HCT116 (cell line): ENCODE results near the gene FBXL19. TPM values are rescaled to one million over a fixed set of nuclear protein-coding genes. Genes with fewer than 3 reads are reported as not detected.

ENCODE experiments used
- ATAC-seq: fragments of 200-7000 bp; cut with Tn5 transposase; 2 replicates; pipeline ENCODE4 v1.9.1; 2020; ENCODE audit warnings: mild to moderate bottlenecking, moderate library complexity
- BruUV-seq: library from RNA; stranded (reverse); fragments of 400-500 nt; replicated peaks from 2 replicates; lab custom pipeline; 2021; lab: Mats Ljungman, UMichigan
- CTCF ChIA-PET: fragments of 300-600 bp; sonication (Branson Sonifier 250); formaldehyde crosslinking; loops from one replicate; lab custom pipeline; 2021; ENCODE audit warnings: antibody characterized with exemption; lab: Charles Lee
- POLR2A ChIA-PET: fragments of 300-600, 350-600 bp; sonication (Branson Sonifier 250); formaldehyde crosslinking; loops from one replicate; lab custom pipeline; 2021; ENCODE audit warnings: antibody characterized with exemption; lab: Charles Lee
- RAD21 ChIA-PET, 2 experiments: fragments of 300-600 bp; sonication (Branson Sonifier 250); formaldehyde crosslinking; loops; one replicate each; lab custom pipeline; 2023; ENCODE audit warnings: low total read pairs in 2 of 2; ENCODE audit not compliant: uncharacterized antibody in 2 of 2, unreplicated experiment in 2 of 2, low non-redundant PET in 1 of 2; lab: Charles Lee
- DNase-seq: peaks from one replicate; pipeline ENCODE4 v3.0.0-alpha.2; 2010; ENCODE audit warnings: low read depth, low spot score
- H2AFZ ChIP-seq: fragments of 200-600 bp; shearing (Covaris generic), sonication (generic); 2 replicates; pipeline ENCODE4 v1.6.1; 2017; ENCODE audit warnings: low read depth, mixed run types, mixed read lengths, antibody characterized with exemption, low read length; ENCODE audit not compliant: poor library complexity, severe bottlenecking
- H3K27ac ChIP-seq: 2 replicates; pipeline ENCODE4 v1.5.1; 2012; ENCODE audit warnings: low read depth, low read length
- H3K27me3 ChIP-seq: fragments of 200-600 bp; sonication (generic); 2 replicates; pipeline ENCODE4 v1.6.1; 2016; ENCODE audit warnings: mixed run types, low read length, mixed read lengths; ENCODE audit not compliant: insufficient read depth
- H3K36me3 ChIP-seq, 2 experiments: fragments of 200-500 bp in 1 of 2; fragments of 200-600 bp in 1 of 2; sonication (Bioruptor generic) in 1 of 2; sonication (generic) in 1 of 2; 2 replicates each; pipeline versions ENCODE4 v1.5.1 to v1.6.1; 2014 to 2016; ENCODE audit warnings: low read length in 2 of 2, inconsistent platforms in 1 of 2, mixed read lengths in 1 of 2, mixed run types in 1 of 2; ENCODE audit not compliant: insufficient read depth in 2 of 2, control insufficient read depth in 1 of 2
- H3K4me1 ChIP-seq, 2 experiments: fragments of 200-600 bp in 1 of 2; sonication (generic) in 1 of 2; 2 replicates each; pipeline versions ENCODE4 v1.5.1 to v1.6.1; 2012 to 2017; ENCODE audit warnings: low read length in 2 of 2, inconsistent platforms in 1 of 2, mild to moderate bottlenecking in 1 of 2, mixed read lengths in 1 of 2, mixed run types in 1 of 2, moderate library complexity in 1 of 2; ENCODE audit not compliant: insufficient read depth in 2 of 2, control insufficient read depth in 1 of 2
- H3K4me2 ChIP-seq: fragments of 200-600 bp; sonication (generic); 2 replicates; pipeline ENCODE4 v1.6.1; 2017; ENCODE audit warnings: mixed run types, low read length, mixed read lengths
- H3K4me3 ChIP-seq, 2 experiments: fragments of 200-600 bp in 1 of 2; sonication (generic) in 1 of 2; replicated peaks in 1 of 2; 2 replicates each; pipeline ENCODE4 v1.5.1; 2011 to 2016; ENCODE audit warnings: low read length in 2 of 2, control low read depth in 1 of 2, low read depth in 1 of 2, mild to moderate bottlenecking in 1 of 2, mixed read lengths in 1 of 2, mixed run types in 1 of 2
- H3K79me2 ChIP-seq: fragments of 200-600 bp; sonication (generic); 2 replicates; pipeline ENCODE4 v1.6.1; 2017; ENCODE audit warnings: mild to moderate bottlenecking, mixed run types, low read length, moderate library complexity, mixed read lengths; ENCODE audit not compliant: insufficient read depth
- H3K9ac ChIP-seq: fragments of 200-600 bp; sonication (generic); 2 replicates; pipeline ENCODE4 v1.6.1; 2016; ENCODE audit warnings: low read length, mixed read lengths
- H3K9me2 ChIP-seq: fragments of 200-600 bp; sonication (generic), shearing (Covaris generic); 2 replicates; pipeline ENCODE4 v1.6.1; 2017; ENCODE audit warnings: mixed run types, mild to moderate bottlenecking, moderate library complexity; ENCODE audit not compliant: insufficient read depth
- H3K9me3 ChIP-seq, 2 experiments: fragments of 200-500 bp in 1 of 2; fragments of 200-600 bp in 1 of 2; sonication (Bioruptor generic) in 1 of 2; sonication (generic) in 1 of 2; 2 replicates each; pipeline ENCODE4 v1.6.1; 2014 to 2017; ENCODE audit warnings: low read length in 2 of 2, mixed read lengths in 2 of 2, inconsistent platforms in 1 of 2, low read depth in 1 of 2, mild to moderate bottlenecking in 1 of 2, mixed run types in 1 of 2, moderate library complexity in 1 of 2; ENCODE audit not compliant: control insufficient read depth in 1 of 2, insufficient read depth in 1 of 2
- H4K20me1 ChIP-seq: fragments of 200-600 bp; sonication (generic), shearing (Covaris generic); 2 replicates; pipeline ENCODE4 v1.6.1; 2017; ENCODE audit warnings: mixed run types, mild to moderate bottlenecking, moderate library complexity; ENCODE audit not compliant: insufficient read depth
- EGR1 ChIP-seq: IDR thresholded peaks from 2 replicates; pipeline ENCODE4 v1.6.1; 2012; ENCODE audit warnings: low read depth
- EZH2 ChIP-seq: fragments of 200-600 bp; sonication (generic); IDR thresholded peaks from 2 replicates; pipeline ENCODE4 v1.6.1; 2017; ENCODE audit warnings: antibody characterized with exemption, mixed run types
- FOSL1 ChIP-seq: IDR thresholded peaks from 2 replicates; pipeline ENCODE4 v1.6.1; 2012; ENCODE audit warnings: low read depth
- POLR2AphosphoS5 ChIP-seq: IDR thresholded peaks from 2 replicates; pipeline ENCODE4 v1.6.1; 2011; ENCODE audit warnings: mild to moderate bottlenecking, low read depth, low read length, moderate library complexity
- RAD21 ChIP-seq: IDR thresholded peaks from 2 replicates; pipeline ENCODE4 v1.6.1; 2012; ENCODE audit warnings: low read depth, mild to moderate bottlenecking
- SIN3A ChIP-seq: IDR thresholded peaks from 2 replicates; pipeline ENCODE4 v1.6.1; 2012; ENCODE audit warnings: low read depth
- SP1 ChIP-seq: IDR thresholded peaks from 2 replicates; pipeline ENCODE4 v1.6.1; 2012; ENCODE audit warnings: low read depth
- ZFX ChIP-seq: fragments of 450-650 bp; IDR thresholded peaks from 2 replicates; pipeline ENCODE4 v1.6.1; 2017
- ZNF274 ChIP-seq: fragments of 200-500 bp; sonication (Bioruptor generic); IDR thresholded peaks from 2 replicates; pipeline ENCODE4 v1.6.1; 2014; ENCODE audit warnings: mild to moderate bottlenecking, low read depth, low read length, inconsistent platforms
- intact Hi-C: fragments of 100-400 bp; cut with micrococcal nuclease; formaldehyde crosslinking; loops from 2 replicates; pipeline ENCODE4 v1.10.0; 2022
- total RNA-seq: library from RNA; stranded (reverse); gene quantifications from one replicate; pipeline ENCODE4 v1.2.1, GENCODE V29; 2021; ENCODE audit not compliant: unreplicated experiment
- TF ChIP-seq, protein P1 (sequence below): IDR thresholded peaks from 2 replicates; pipeline ENCODE4 v1.6.1; 2012
- TF ChIP-seq, protein P2 (sequence below): IDR thresholded peaks from 2 replicates; pipeline ENCODE4 v1.6.1; 2011; ENCODE audit warnings: mild to moderate bottlenecking, low read length, moderate library complexity; ENCODE audit not compliant: insufficient replicate concordance; ENCODE audit errors: extremely low read depth
- TF ChIP-seq, protein P3 (sequence below): IDR thresholded peaks from 2 replicates; pipeline ENCODE4 v1.6.1; 2012

The FBXL19 gene
- total RNA-seq, 1 experiment from 2014 or later, result 45.2 TPM

DNA sequence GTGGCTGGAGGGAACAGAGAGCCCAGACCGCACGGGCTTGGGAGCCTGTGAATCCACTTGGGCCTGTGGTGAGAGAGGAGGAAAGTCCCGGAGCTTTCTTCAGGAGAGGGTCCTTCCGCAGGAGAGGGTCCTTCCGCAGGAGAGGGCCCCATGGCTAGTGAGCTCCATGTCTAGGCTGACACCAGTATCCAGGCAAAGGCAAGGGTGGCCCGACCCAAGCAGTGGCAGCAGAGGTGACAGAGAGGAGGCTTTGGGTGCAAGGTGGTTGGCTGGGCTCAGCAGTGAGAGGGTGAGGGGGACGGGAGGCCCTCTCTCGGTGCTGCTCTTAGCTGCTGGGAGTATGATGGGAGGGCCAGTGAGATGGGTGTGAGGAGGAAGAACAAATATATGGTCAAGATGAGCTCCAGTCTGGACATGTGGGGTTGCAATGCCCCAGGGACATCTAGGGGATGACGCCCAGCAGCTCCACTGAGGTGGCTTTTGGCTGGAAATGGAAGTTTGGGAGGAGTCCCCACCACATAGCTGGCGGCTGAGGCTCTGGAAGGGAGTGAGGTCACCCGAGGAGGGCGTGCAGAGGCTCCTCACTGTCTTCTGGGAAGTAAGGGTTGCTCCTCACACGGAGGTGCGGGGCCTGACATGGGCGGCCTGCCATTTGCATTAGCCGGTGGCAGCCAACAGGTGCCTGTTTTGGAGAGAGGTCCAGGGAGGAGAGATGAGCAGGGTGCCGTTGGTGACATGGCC, 59.3 kb downstream of the FBXL19 start:
- TF ChIP-seq ZFX, result no peak
- TF ChIP-seq SP1, result no peak
- TF ChIP-seq, protein P1, sequence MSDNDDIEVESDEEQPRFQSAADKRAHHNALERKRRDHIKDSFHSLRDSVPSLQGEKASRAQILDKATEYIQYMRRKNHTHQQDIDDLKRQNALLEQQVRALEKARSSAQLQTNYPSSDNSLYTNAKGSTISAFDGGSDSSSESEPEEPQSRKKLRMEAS, result no peak
- no peak for TF ChIP-seq EGR1
- no peak for TF ChIP-seq RAD21
- TF ChIP-seq, protein P2, sequence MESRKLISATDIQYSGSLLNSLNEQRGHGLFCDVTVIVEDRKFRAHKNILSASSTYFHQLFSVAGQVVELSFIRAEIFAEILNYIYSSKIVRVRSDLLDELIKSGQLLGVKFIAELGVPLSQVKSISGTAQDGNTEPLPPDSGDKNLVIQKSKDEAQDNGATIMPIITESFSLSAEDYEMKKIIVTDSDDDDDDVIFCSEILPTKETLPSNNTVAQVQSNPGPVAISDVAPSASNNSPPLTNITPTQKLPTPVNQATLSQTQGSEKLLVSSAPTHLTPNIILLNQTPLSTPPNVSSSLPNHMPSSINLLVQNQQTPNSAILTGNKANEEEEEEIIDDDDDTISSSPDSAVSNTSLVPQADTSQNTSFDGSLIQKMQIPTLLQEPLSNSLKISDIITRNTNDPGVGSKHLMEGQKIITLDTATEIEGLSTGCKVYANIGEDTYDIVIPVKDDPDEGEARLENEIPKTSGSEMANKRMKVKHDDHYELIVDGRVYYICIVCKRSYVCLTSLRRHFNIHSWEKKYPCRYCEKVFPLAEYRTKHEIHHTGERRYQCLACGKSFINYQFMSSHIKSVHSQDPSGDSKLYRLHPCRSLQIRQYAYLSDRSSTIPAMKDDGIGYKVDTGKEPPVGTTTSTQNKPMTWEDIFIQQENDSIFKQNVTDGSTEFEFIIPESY, result no peak
- TF ChIP-seq FOSL1, result no peak
- no peak for TF ChIP-seq SIN3A
- TF ChIP-seq EZH2, result no peak
- no peak for TF ChIP-seq POLR2AphosphoS5
- TF ChIP-seq, protein P3, sequence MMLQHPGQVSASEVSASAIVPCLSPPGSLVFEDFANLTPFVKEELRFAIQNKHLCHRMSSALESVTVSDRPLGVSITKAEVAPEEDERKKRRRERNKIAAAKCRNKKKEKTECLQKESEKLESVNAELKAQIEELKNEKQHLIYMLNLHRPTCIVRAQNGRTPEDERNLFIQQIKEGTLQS, result no peak
- no peak for TF ChIP-seq ZNF274
- POLR2A ChIA-PET, result no interaction called here

More for the DNA sequence above, 59.3 kb downstream of the FBXL19 start:
- ChIA-PET RAD21 (interaction anchor here in 1 of 2 experiments (1.2 kb wide), 1 partner anchor 90 kb away, joined by 3 read pairs; no protein-coding TSS in a partner anchor), CTCF (interaction anchor here (1.6 to 4.0 kb wide), 2 partner anchors 351 to 460 kb away, joined by 5 to 12 read pairs; partner anchors contain the start of gene ZNF843)
- Histone ChIP-seq H3K9me2 (no peaks in the 10 kb centered on the region), H3K27me3 (no peaks in the 10 kb centered on the region), H3K36me3 (peaks cover 2 to 12% of the 10 kb centered on the region in 2 experiments; a peak in 3 of 4 replicates), H3K9ac (no peak overlapping the region), H3K9me3 (no peaks in the 10 kb centered on the region), H4K20me1 (no peaks in the 10 kb centered on the region), H3K4me2 (no peak overlapping the region), H3K79me2 (no peaks in the 10 kb centered on the region; the same call in 1 of the 2 replicates), H2AFZ (no peak overlapping the region), H3K4me3 (no peak overlapping the region), H3K4me1 (peaks cover 0 to 14% of the 10 kb centered on the region in 2 experiments; a peak in 3 of 4 replicates), H3K27ac (no peak overlapping the region)
- BruUV-seq, result no TSS peak
- DNase-seq (no peak), ATAC-seq (no peak)
- intact Hi-C loops, result loop anchor here (10.0 kb wide), 1 partner anchor 712 kb away; no protein-coding TSS in a partner anchor
